GM13977 (cell line): ENCODE measurements around the gene CNTN1.

ENCODE experiments used
- DNase-seq: peaks from one replicate; pipeline ENCODE4 v3.0.0; 2012; ENCODE audit warnings: low spot score
- CTCF ChIP-seq: IDR thresholded peaks from 2 replicates; pipeline ENCODE4 v1.5.1; 2012; ENCODE audit warnings: mild to moderate bottlenecking, control low read depth; ENCODE audit not compliant: insufficient read depth; ENCODE audit errors: extremely low read depth, missing control alignments
- in situ Hi-C: fragments of 300-500 bp; cut with MboI; formaldehyde crosslinking; loops from one replicate; pipeline ENCODE4 v1.12.0; 2022; ENCODE audit warnings: low sequenced_read_pairs, low pct_unique_long_range_greater_than_20kb, mixed read lengths, inconsistent platforms; ENCODE audit not compliant: unreplicated experiment

The CNTN1 gene

GRCh38 chr12:40668099-40668529 lies 24.1 kb upstream of the CNTN1 start:
- no peak for TF ChIP-seq CTCF
- DNase-seq: no peak
- in situ Hi-C loops: no loop called here

GRCh38 chr12:40672741-40673271 lies 19.4 kb upstream of the CNTN1 start:
- TF ChIP-seq CTCF: no peak
- in situ Hi-C loops: no loop called here
- no peak for DNase-seq

GRCh38 chr12:40681148-40681547 lies 11.1 kb upstream of the CNTN1 start:
- DNase-seq: no peak
- no peak for TF ChIP-seq CTCF
- in situ Hi-C loops: no loop called here

- no peak for DNase-seq
- in situ Hi-C loops: no loop called here
- no peak for TF ChIP-seq CTCF
Observed at GRCh38 chr12:40684986-40685385, 7.3 kb upstream of the CNTN1 start.

GRCh38 chr12:40688085-40688725 lies 4.0 kb upstream of the CNTN1 start:
- no peak for DNase-seq
- TF ChIP-seq CTCF: no peak
- in situ Hi-C loops: no loop called here

GRCh38 chr12:40689576-40689975 lies 2.7 kb upstream of the CNTN1 start:
- DNase-seq: no peak
- no peak for TF ChIP-seq CTCF

More at GRCh38 chr12:40689576-40689975, 2.7 kb upstream of the CNTN1 start:
- in situ Hi-C loops: no loop called here
